Germinal center (tissue), 1 donor: Measurements from ENCODE around the gene ASB6.
"Not testable (repeated sequence)": the region's sequence is repeated elsewhere in the genome, so short reads cannot be mapped to it uniquely, and the experiment has no call there.

Experiments
- DNase-seq: peaks from one replicate; pipeline ENCODE4 v3.0.0; 2012; ENCODE audit warnings: mixed read lengths, low spot score

The ASB6 gene

GRCh38 chr9:129606161-129607026, 35.6 kb downstream of the ASB6 start:
- no peak for DNase-seq

DNA sequence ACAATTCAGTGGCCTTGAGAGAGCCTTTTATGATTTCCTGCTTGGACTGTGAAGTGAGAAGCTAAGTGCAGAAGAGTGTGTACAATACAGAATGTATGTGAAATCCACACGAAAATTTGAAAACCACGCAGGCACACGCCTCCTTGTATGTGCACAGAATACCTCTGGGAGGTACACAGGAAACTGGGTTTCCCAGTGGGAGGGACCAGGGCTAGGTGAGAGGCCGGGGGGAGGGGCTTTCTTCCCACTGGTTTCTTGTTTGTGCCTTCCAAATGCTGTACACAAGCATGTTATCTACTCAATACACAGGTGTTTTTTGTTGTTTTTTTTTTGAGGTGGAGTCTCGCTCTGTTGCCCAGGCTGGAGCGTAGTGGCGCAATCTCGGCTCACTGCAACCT, 37.2 kb downstream of the ASB6 start:
- DNase-seq: no peak

- no peak for DNase-seq
Measured at GRCh38 chr9:129604056-129604765, 37.7 kb downstream of the ASB6 start.

DNA sequence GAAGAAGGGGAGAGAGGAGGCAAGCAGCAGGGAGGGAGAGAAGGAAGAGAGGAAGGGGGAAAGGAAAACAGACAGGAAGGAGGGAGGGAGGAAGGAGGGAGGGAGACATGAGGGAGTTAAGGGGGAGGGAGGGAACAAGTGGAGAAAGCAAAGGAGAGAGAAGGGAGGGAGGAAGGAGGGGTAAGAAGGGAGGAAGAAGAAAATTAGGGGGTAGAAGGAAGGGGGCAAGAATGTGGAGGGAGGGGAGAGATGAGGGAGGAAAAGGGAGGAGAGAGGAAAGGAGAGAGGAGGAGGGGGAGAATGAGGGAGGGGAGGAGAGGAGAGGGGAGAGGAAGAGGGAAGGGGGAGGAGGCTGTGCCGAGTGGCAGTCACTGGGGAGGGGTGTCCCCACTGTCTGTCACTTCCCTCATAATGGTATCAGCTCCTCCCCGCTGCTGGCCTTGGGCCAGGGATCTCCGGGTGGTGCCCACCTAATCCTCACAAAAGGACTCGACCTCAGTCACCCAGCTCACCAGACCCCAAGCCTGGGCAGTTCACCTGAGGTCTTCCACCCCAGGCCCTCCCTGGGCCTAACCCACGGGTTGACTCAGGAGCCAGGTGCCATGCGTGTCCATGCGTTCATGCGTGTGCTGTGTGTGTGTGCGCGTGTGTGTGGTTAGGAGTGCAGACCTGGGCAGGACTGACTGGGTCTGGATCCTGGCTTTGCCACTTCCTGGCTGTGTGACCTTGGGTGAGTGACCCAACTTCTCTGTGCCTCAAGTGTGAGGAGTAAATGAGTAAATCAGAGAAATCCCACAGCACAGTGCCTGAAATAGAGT, 39.1 kb downstream of the ASB6 start:
- DNase-seq: no peak

- DNase-seq: no peak
Measured at GRCh38 chr9:129601082-129601674, 40.8 kb downstream of the ASB6 start.

- DNase-seq: no peak
Measured at GRCh38 chr9:129598089-129598596, 43.8 kb downstream of the ASB6 start.

DNA sequence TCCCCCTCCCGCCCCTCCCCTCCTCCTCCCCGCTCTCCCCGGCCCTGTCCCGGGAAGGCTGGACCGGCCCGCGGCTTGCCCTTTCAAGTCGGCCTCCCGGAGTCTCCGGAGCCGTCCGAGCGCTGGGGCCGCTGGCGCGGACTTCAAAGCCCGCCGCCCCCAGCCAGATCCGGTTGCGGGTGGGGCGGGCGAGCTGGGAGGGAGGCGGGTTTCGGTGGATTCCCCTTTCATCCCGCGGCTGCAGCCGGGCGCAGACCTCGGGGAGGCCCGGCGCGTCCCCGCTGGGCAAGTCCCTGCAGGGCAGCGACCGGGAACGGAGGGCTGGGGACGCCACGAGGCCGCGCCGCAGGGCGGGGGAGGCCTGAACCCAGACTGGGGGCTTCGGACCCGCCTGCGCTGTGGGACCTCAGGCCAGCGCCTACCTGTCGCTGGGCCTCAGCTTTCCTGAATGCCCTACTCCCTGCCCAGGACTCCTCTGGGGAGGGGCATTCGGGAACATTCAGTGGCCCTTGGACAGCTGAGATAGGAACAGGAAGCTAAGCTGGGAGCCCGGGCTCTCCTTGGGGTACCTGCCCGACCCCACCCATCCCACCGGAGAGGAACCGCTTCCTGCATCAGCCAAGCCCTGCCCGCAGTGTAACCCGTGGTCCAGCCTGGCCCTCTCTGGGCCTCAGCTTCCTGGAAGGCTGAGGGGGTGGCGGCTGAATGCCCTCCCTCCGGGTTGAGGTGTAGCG, 44.4 kb downstream of the ASB6 start:
- DNase-seq: no peak

- no peak for DNase-seq
Measured at GRCh38 chr9:129596541-129597331, 45.2 kb downstream of the ASB6 start.

- DNase-seq: no peak
Measured at GRCh38 chr9:129595903-129596540, 45.9 kb downstream of the ASB6 start.

DNA sequence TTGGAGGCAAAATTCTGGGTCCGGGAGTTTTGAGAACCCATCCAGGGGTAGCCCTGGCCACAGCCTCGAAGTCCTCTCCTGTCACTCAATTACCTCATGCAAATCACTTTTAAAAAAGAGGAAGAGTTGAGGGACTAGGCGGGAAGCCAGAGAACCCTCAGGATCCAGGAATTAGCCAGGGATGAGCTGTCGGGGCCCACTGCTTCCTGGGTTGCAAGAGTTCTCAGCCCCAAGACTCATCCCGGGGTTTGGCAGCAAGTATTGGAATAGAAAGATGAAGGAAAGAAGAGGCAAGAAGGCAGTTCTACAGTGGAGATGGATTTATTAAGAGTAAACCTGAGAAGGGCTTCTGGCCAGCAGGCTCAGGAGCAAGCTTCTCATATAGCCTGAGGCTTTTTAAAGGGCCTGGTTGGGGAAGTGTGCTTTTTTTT, 46.6 kb downstream of the ASB6 start:
- DNase-seq: no peak

DNA sequence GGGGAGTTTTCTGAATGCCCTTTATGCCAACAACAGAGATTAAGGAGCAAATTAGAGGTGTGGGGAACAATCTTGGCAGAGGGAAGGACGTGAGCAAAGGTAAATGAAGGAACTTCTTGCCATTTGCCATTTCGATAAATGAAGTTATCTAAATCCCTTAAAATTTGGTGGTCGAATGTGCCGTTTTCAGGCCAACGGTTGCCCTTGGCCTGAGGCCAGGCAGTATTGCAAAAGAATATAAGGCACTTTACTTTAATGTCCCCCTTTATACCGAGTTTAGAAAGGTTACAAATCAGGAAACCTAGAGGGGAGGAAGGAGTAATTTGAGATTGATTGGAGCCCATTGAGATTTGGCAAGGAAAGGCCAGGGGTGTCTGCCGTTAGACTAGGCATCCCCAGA, 47.3 kb downstream of the ASB6 start:
- DNase-seq: no peak

DNA sequence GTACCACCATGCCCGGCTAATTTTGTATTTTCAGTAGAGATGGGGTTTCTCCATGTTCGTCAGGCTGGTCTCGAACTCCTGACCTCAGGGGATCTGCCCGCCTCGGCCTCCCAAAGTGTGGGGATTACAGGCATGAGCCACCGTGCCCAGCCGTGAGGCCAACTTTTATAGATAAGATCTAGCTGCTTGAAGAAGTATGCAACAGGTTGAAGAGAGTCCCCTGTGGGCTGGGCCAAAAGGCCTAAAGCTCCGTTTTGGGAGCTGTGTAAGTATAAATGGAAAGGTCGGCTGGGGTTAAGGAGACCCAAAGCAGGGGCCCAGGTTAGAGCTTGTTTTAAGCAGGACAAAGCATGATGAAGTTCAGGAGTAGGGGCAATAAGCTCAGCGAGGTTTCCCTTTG, 49.2 kb downstream of the ASB6 start:
- not testable (repeated sequence) for DNase-seq

- DNase-seq: no peak
Measured at GRCh38 chr9:129591916-129592315, 50.0 kb downstream of the ASB6 start.

GRCh38 chr9:129590466-129590865, 51.5 kb downstream of the ASB6 start:
- no peak for DNase-seq

- DNase-seq: no peak
Measured at GRCh38 chr9:129587487-129588262, 54.3 kb downstream of the ASB6 start.

- no peak for DNase-seq
Measured at GRCh38 chr9:129586685-129587084, 55.3 kb downstream of the ASB6 start.

DNA sequence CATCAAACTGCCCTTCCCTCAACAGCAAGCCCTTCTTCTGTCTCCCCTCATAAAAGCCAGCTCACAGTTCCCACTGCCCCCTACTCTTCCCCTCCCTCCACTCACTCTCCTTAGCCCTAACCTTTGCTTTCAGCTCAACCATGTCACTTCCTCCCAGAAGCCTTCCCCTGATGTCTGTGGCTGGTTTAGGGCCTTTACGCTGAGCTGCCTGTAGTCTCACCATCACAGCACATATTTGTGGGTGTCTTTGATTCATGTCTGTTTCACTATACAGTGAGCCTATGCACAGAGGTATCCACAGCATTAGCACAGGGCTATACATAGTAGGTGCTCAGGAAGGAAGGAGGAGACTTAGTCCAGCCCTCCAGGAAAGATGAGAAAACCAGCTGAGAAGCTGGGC, 55.7 kb downstream of the ASB6 start:
- DNase-seq: no peak

- no peak for DNase-seq
Measured at GRCh38 chr9:129585352-129585751, 56.6 kb downstream of the ASB6 start.
